Neural progenitor cell (in vitro differentiated cells): ENCODE data around the gene LARGE1.

Experiments
- EZH2 ChIP-seq: fragments of 200-600 bp; sonication (generic); IDR thresholded peaks from 2 replicates; pipeline ENCODE4 v1.6.1; 2017; ENCODE audit warnings: antibody characterized with exemption, mild to moderate bottlenecking, moderate library complexity
- TF ChIP-seq, protein P1 (sequence below): fragments of 200-600 bp; sonication (generic); IDR thresholded peaks from 2 replicates; pipeline ENCODE4 v1.5.1; 2017; ENCODE audit warnings: antibody characterized with exemption, mild to moderate bottlenecking

DNA sequence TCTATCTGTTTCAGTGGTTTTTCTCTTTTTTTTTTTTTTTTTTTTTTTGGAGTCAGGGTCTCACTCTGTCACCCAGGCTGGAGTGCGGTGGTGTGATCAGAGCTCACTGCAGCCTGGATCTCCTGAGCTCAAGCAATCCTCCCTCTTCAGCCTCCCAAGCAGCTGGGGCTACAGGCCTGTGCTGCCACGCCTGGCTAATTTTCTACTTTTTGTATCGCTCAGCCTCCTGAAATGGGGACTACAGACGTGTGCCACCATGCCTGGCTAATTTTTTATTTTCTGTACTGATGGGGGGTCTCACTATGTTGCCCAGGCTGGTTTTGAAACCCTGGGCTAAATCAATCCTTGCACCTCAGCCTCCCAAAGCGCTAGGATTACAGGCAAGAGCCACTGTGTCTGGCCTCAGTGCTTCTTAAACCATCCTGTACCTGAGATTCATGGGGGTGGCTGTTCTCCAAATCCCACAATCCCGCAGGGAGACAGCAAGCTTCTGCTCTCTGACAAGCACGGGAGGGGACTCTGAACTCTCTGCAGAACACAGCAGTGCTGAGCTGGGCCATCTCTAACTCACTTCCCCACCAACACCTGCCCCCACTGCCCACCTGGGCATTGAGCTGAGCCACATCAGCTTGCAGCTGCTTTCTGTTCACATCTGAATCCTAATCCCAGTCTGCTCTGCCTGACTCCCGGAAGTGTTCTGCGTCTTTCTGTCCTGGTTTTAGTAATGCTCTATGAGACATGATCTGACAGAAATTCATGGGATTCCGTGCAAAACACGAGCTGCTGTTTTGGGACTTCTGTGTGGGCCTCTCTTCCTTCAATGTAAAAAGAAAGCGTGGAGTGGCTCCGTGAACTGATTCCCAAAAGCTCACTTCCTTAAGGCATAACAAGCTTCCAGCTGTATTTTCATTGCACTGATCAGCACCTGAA is 400.0 kb downstream of the LARGE1 start:
- TF ChIP-seq, protein P1, sequence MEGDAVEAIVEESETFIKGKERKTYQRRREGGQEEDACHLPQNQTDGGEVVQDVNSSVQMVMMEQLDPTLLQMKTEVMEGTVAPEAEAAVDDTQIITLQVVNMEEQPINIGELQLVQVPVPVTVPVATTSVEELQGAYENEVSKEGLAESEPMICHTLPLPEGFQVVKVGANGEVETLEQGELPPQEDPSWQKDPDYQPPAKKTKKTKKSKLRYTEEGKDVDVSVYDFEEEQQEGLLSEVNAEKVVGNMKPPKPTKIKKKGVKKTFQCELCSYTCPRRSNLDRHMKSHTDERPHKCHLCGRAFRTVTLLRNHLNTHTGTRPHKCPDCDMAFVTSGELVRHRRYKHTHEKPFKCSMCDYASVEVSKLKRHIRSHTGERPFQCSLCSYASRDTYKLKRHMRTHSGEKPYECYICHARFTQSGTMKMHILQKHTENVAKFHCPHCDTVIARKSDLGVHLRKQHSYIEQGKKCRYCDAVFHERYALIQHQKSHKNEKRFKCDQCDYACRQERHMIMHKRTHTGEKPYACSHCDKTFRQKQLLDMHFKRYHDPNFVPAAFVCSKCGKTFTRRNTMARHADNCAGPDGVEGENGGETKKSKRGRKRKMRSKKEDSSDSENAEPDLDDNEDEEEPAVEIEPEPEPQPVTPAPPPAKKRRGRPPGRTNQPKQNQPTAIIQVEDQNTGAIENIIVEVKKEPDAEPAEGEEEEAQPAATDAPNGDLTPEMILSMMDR = no peak
- TF ChIP-seq EZH2 = no peak
